ENCODE data around the gene ATP13A5. TPM values are rescaled to one million over a fixed set of nuclear protein-coding genes. Genes with fewer than 3 reads are reported as not detected.
A peak's percentile ranks its signal among the peaks of the same experiment; 100 is the strongest.

ATP13A5 gene
- total RNA-seq, 1 experiment from 2014 or later = not detected

DNA sequence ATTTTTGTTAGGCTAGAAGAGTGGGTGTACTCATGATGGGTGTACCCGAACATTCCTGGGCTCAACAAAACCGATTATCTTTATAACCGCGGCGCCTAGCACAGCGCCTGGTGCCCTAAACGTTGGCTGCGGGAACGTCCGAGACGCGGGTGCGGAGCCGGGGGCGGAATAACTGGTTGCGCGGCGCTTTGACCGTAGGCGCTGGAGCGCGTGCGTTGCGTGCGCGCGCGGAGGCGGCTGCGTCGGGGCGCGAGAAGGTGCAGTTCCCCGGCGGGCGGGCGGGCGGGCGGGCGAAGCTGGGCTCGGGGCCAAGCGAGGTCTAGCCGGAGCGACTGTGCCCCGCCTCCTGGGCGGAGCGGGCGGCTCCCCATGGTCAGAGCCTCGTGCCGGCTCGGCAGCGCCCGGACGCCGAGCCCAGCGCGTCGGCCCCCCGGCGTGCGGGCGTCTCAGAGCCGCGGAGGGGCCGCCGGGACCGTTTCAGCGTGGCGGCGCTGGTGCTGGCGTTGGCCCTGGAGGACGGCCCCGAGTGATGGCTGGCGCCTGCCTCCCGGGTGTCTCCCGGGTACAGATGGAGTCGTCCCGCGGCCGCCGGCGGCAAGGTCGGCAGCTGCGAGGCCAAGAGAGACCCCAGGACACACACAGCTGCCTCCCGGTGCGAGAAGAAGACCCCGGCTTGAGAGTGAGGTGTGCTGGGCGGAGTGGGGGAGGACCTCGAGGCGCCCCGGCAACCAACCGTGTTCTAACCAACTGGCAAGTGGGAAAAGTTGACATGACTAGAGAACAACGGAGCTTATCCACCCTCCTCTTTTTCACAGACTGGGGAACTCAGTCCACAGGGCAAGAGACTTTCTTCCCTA, 137.5 kb downstream of the ATP13A5 start, which contains the start of gene PLAAT1:
Gene PLAAT1, plus strand, starts transcription at position 373 of the 857 bp plus-strand sequence. CDS start 14,429 bp downstream, outside the sequence.
- Histone ChIP-seq H3K27me3 (ENCODE audit: insufficient read depth, low read length) (no peaks in the 10 kb centered on the region), H3K56ac (ENCODE audit: insufficient read length, low read depth, low read length) (no peak within 1 kb of the TSS), H3K27ac (ENCODE audit: insufficient read length, low read depth, low read length) (no peak within 1 kb of the TSS), H2BK12ac (ENCODE audit: insufficient read length, low read depth, low read length) (no peak within 1 kb of the TSS), H4K20me1 (ENCODE audit: control insufficient read depth, insufficient read depth, insufficient read length) (no peaks in the 10 kb centered on the region), H4K91ac (ENCODE audit: insufficient read length, low read depth, low read length) (no peak within 1 kb of the TSS), H3K14ac (ENCODE audit: insufficient read depth, low read length) (peak within 1 kb of the TSS; percentile 91), H3K4ac (ENCODE audit: low read depth, low read length) (no peak within 1 kb of the TSS; the same call in 1 of the 2 replicates), H3K4me2 (ENCODE audit: insufficient read depth, insufficient read length, low read length) (peak within 1 kb of the TSS; percentile 96), H3K23ac (ENCODE audit: insufficient read length, low read depth, low read length) (no peak within 1 kb of the TSS), H4K5ac (ENCODE audit: insufficient read length, low read depth, low read length) (no peak within 1 kb of the TSS), H3K79me2 (ENCODE audit: insufficient read depth, low read length) (no peaks in the 10 kb centered on the region), H3K4me1 (ENCODE audit: insufficient read depth, low read length) (peaks cover 2% of the 10 kb centered on the region; the same call in 1 of the 2 replicates), H2BK20ac (ENCODE audit: low read depth, low read length, poor library complexity, severe bottlenecking) (no peak within 1 kb of the TSS), H2BK15ac (ENCODE audit: low read depth, low read length) (no peak within 1 kb of the TSS), H3K79me1 (ENCODE audit: insufficient read depth, low read depth, low read length, poor library complexity, severe bottlenecking) (peaks cover 3% of the 10 kb centered on the region), H4K8ac (replicated peaks; ENCODE audit: insufficient read length, low read depth, low read length) (no peak within 1 kb of the TSS), H3K18ac (ENCODE audit: insufficient read length, low read depth, low read length) (peak within 1 kb of the TSS; percentile 82), H2BK5ac (ENCODE audit: insufficient read length, low read length) (no peak within 1 kb of the TSS), H3K23me2 (ENCODE audit: insufficient read length, low read depth, low read length, poor library complexity, severe bottlenecking) (peaks cover 10% of the 10 kb centered on the region), H2AFZ (ENCODE audit: low read length) (peak within 1 kb of the TSS; percentile 80), H2AK5ac (ENCODE audit: insufficient read length, low read length) (no peak within 1 kb of the TSS), H3K9me3 (ENCODE audit: control insufficient read depth, low read depth, low read length) (no peaks in the 10 kb centered on the region), H3K9ac (ENCODE audit: extremely low read depth, insufficient read length, low read length) (peak within 1 kb of the TSS; percentile 59), H2BK120ac (ENCODE audit: low read depth, low read length, poor library complexity, severe bottlenecking) (no peak within 1 kb of the TSS), H3T11ph (ENCODE audit: low read length) (no peak within 1 kb of the TSS)
- H3K36me3 Mint-ChIP-seq (ENCODE audit: insufficient read depth in 1 of 3, low read depth in 3 of 3) = peaks cover 0 to 2% (median 0%) of the 10 kb centered on the region in 3 experiments; a peak in 3 of 7 replicates
- no CpG with 5 or more reads among the region's 93 CpGs for WGBS (ENCODE audit: extremely low coverage, insufficient read length, low lambda C conversion rate)
- H3K27ac Mint-ChIP-seq = peak within 1 kb of the TSS in 1 of 3 experiments; percentile 88; a peak in 1 of 7 replicates
- DNase-seq = peak; percentile 76
- peak within 1 kb of the TSS; percentile 75 to 82 for H3K4me3 Mint-ChIP-seq
- H3K4me1 Mint-ChIP-seq = peaks cover 16 to 20% of the 10 kb centered on the region in 2 experiments
- H3K27me3 Mint-ChIP-seq (ENCODE audit: low read depth) = peaks cover 18% of the 10 kb centered on the region
- TF ChIP-seq, protein P1, sequence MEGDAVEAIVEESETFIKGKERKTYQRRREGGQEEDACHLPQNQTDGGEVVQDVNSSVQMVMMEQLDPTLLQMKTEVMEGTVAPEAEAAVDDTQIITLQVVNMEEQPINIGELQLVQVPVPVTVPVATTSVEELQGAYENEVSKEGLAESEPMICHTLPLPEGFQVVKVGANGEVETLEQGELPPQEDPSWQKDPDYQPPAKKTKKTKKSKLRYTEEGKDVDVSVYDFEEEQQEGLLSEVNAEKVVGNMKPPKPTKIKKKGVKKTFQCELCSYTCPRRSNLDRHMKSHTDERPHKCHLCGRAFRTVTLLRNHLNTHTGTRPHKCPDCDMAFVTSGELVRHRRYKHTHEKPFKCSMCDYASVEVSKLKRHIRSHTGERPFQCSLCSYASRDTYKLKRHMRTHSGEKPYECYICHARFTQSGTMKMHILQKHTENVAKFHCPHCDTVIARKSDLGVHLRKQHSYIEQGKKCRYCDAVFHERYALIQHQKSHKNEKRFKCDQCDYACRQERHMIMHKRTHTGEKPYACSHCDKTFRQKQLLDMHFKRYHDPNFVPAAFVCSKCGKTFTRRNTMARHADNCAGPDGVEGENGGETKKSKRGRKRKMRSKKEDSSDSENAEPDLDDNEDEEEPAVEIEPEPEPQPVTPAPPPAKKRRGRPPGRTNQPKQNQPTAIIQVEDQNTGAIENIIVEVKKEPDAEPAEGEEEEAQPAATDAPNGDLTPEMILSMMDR (conservative IDR thresholded peaks at IDR 0.05) = no peak
- H3K9me3 Mint-ChIP-seq = peaks cover 0 to 2% of the 10 kb centered on the region in 2 experiments; a peak in 2 of 5 replicates
